ENCODE data around the gene CLNK.

CLNK gene

GRCh38 chr4:10608501-10609219 lies 75.9 kb downstream of the CLNK start:
- DNase-seq (ENCODE audit: low read depth), result no peak

- no peak for DNase-seq (ENCODE audit: low read depth)
These were observed 77.4 kb downstream of the CLNK start for GRCh38 chr4:10607206-10607605.

- DNase-seq (ENCODE audit: low read depth), result no peak
These were observed 77.9 kb downstream of the CLNK start for GRCh38 chr4:10606483-10607155.

GRCh38 chr4:10605746-10606482 lies 78.7 kb downstream of the CLNK start:
- no peak for DNase-seq (ENCODE audit: low read depth)

- no peak for DNase-seq (ENCODE audit: low read depth)
These were observed 79.5 kb downstream of the CLNK start for GRCh38 chr4:10605031-10605430.

- no peak for DNase-seq (ENCODE audit: low read depth)
These were observed 85.0 kb downstream of the CLNK start for GRCh38 chr4:10599574-10599973.

- no peak for DNase-seq (ENCODE audit: low read depth)
These were observed 85.7 kb downstream of the CLNK start for GRCh38 chr4:10598829-10599228.

- DNase-seq (ENCODE audit: low read depth), result no peak
These were observed 87.8 kb downstream of the CLNK start for GRCh38 chr4:10596586-10597290.

GRCh38 chr4:10593130-10593529 lies 91.4 kb downstream of the CLNK start:
- no peak for DNase-seq (ENCODE audit: low read depth)

GRCh38 chr4:10590896-10591295 lies 93.7 kb downstream of the CLNK start:
- DNase-seq (ENCODE audit: low read depth), result no peak

- no peak for DNase-seq (ENCODE audit: low read depth)
These were observed 94.8 kb downstream of the CLNK start for GRCh38 chr4:10589799-10590198.

GRCh38 chr4:10589321-10589720 lies 95.2 kb downstream of the CLNK start:
- no peak for DNase-seq (ENCODE audit: low read depth)

- no peak for DNase-seq (ENCODE audit: low read depth)
These were observed 96.9 kb downstream of the CLNK start for GRCh38 chr4:10587697-10588096.

- no peak for DNase-seq (ENCODE audit: low read depth)
These were observed 97.3 kb downstream of the CLNK start for GRCh38 chr4:10587296-10587695.

GRCh38 chr4:10584042-10584441 lies 100.5 kb downstream of the CLNK start:
- DNase-seq (ENCODE audit: low read depth), result no peak

- DNase-seq (ENCODE audit: low read depth), result no peak
These were observed 101.6 kb downstream of the CLNK start for GRCh38 chr4:10582951-10583350.

- DNase-seq (ENCODE audit: low read depth), result no peak
These were observed 102.4 kb downstream of the CLNK start for GRCh38 chr4:10582059-10582686.

- DNase-seq (ENCODE audit: low read depth), result no peak
These were observed 103.5 kb downstream of the CLNK start for GRCh38 chr4:10581022-10581421.

GRCh38 chr4:10579648-10580047 lies 104.9 kb downstream of the CLNK start:
- DNase-seq (ENCODE audit: low read depth), result no peak

GRCh38 chr4:10577508-10578426 lies 106.8 kb downstream of the CLNK start:
- no peak for DNase-seq (ENCODE audit: low read depth)

- DNase-seq (ENCODE audit: low read depth), result no peak
These were observed 107.5 kb downstream of the CLNK start for GRCh38 chr4:10577018-10577417.
